T-cell (primary cell): ENCODE measurements around the gene RGL1. TPM values are rescaled to one million over a fixed set of nuclear protein-coding genes. Genes with fewer than 3 reads are reported as not detected.

Experiments
- ATAC-seq, 4 experiments: fragments of 200-7000 bp in 3 of 4; fragments of 150-1000 bp in 1 of 4; cut with Tn5 transposase; replicated peaks in 1 of 4; 1 replicate in 3 of 4; 2 replicates in 1 of 4; pipeline ENCODE4 v1.10.0; 2021; ENCODE audit warnings: moderate library complexity in 3 of 4, mild to moderate bottlenecking in 2 of 4, moderate number of reproducible peaks in 1 of 4
- CTCF ChIA-PET, 2 donors: fragments of 300-600 bp; sonication (Branson Sonifier 250); formaldehyde crosslinking; loops; one replicate each; lab custom pipeline; 2022; ENCODE audit warnings: antibody characterized with exemption in 2 of 2; lab: Charles Lee
- POLR2A ChIA-PET, 2 donors: fragments of 300-600 bp; sonication (Branson Sonifier 250); formaldehyde crosslinking; loops; one replicate each; lab custom pipeline; 2022; ENCODE audit warnings: antibody characterized with exemption in 2 of 2; lab: Charles Lee
- DNase-seq, 35 experiments: peaks; one replicate each; pipeline versions ENCODE4 v3.0.0 to v3.0.0-alpha.2; 2013 to 2023
- H3K27ac ChIP-seq: one replicate; pipeline ENCODE4 v1.5.1; 2013; ENCODE audit warnings: low read length
- H3K27me3 ChIP-seq, 2 experiments: replicated peaks in 1 of 2; 1 replicate in 1 of 2; 2 replicates in 1 of 2; pipeline versions ENCODE4 v1.6.1 to v1.7.0; 2013; ENCODE audit warnings: low read length in 1 of 2, mixed read lengths in 1 of 2; ENCODE audit not compliant: control insufficient read depth in 2 of 2, insufficient read depth in 2 of 2; ENCODE audit errors: extremely low read depth in 1 of 2
- H3K36me3 ChIP-seq, 2 donors: 1 replicate in 1 of 2; 2 replicates in 1 of 2; pipeline versions ENCODE4 v1.6.1 to v1.7.0; 2013; ENCODE audit warnings: low read length in 1 of 2; ENCODE audit not compliant: control insufficient read depth in 2 of 2, insufficient read depth in 1 of 2; ENCODE audit errors: extremely low read depth in 1 of 2
- H3K4me1 ChIP-seq, 2 experiments: 1 replicate in 1 of 2; 2 replicates in 1 of 2; pipeline versions ENCODE4 v1.6.1 to v1.7.0; 2013; ENCODE audit warnings: low read length in 2 of 2, mixed read lengths in 1 of 2; ENCODE audit not compliant: insufficient read depth in 2 of 2, control insufficient read depth in 1 of 2; ENCODE audit errors: extremely low read depth in 1 of 2
- H3K4me3 ChIP-seq, 2 donors: 1 replicate in 1 of 2; 2 replicates in 1 of 2; pipeline versions ENCODE4 v1.5.1 to v1.7.0; 2013; ENCODE audit warnings: mild to moderate bottlenecking in 2 of 2, low read length in 1 of 2, moderate library complexity in 1 of 2; ENCODE audit not compliant: control insufficient read depth in 1 of 2; ENCODE audit errors: extremely low read depth in 1 of 2
- H3K9me3 ChIP-seq: 2 replicates; pipeline ENCODE4 v1.7.0; 2013
- H3K27ac Mint-ChIP-seq, 2 donors: one replicate each; pipeline ENCODE4 v1.8.0; 2020 to 2021; ENCODE audit warnings: mild to moderate bottlenecking in 2 of 2, mixed read lengths in 2 of 2
- H3K27me3 Mint-ChIP-seq, 2 donors: one replicate each; pipeline ENCODE4 v1.8.0; 2021 to 2022; ENCODE audit warnings: mixed read lengths in 2 of 2
- H3K36me3 Mint-ChIP-seq: one replicate; pipeline ENCODE4 v1.8.0; 2021; ENCODE audit warnings: mixed read lengths
- H3K4me1 Mint-ChIP-seq, 3 donors: one replicate each; pipeline ENCODE4 v1.8.0; 2020 to 2022; ENCODE audit warnings: mixed read lengths in 3 of 3, mild to moderate bottlenecking in 1 of 3
- H3K4me3 Mint-ChIP-seq, 3 donors: one replicate each; pipeline ENCODE4 v1.8.0; 2020 to 2022; ENCODE audit warnings: mild to moderate bottlenecking in 3 of 3, mixed read lengths in 3 of 3, moderate library complexity in 3 of 3
- H3K9me3 Mint-ChIP-seq, 3 donors: one replicate each; pipeline ENCODE4 v1.8.0; 2020 to 2022; ENCODE audit warnings: mixed read lengths in 3 of 3
- WGBS: methylation state at CpG from one replicate; pipeline ENCODE4 v1.1.5; 2013; ENCODE audit warnings: missing lambda C conversion rate; ENCODE audit not compliant: insufficient coverage; 5-methylcytosine and 5-hydroxymethylcytosine counted together
- total RNA-seq, 35 experiments: library from RNA in 6 of 35; stranded (reverse) in 6 of 35; fragments of 120-200 nt in 1 of 35; gene quantifications; one replicate each; pipeline versions ENCODE4 v1.2.1 to v1.2.4 and lab custom pipeline; 2013 to 2026

RGL1 gene
- total RNA-seq, 5 donors from 2014 or later (not counting 1 experiment from before 2014, with no cell fraction given) = 1.7 to 3.3 (median 2.3) TPM

GRCh38 chr1:183889095-183889494, 84.2 kb downstream of the RGL1 start:
- H3K9me3 Mint-ChIP-seq = no peaks in the 10 kb centered on the region
- peaks cover 34 to 43% (median 42%) of the 10 kb centered on the region in 3 donors for H3K4me1 Mint-ChIP-seq
- POLR2A ChIA-PET = no interaction called here
- peaks cover 7% of the 10 kb centered on the region for H3K36me3 Mint-ChIP-seq
- H3K27ac Mint-ChIP-seq = peak overlapping the region; percentile 92 to 95
- no peak for DNase-seq
- no CpG with 5 or more reads among the region's 2 CpGs for WGBS
- Histone ChIP-seq H3K9me3 (no peaks in the 10 kb centered on the region), H3K4me1 (peaks cover 17 to 23% of the 10 kb centered on the region in 2 experiments), H3K27ac (no peak overlapping the region), H3K4me3 (no peak overlapping the region), H3K36me3 (no peaks in the 10 kb centered on the region), H3K27me3 (no peaks in the 10 kb centered on the region)
- no peaks in the 10 kb centered on the region for H3K27me3 Mint-ChIP-seq
- CTCF ChIA-PET = interaction anchor here in 1 of 2 donors (0.6 kb wide), 1 partner anchor 27 kb away, joined by 3 read pairs; no protein-coding TSS in a partner anchor
- peak overlapping the region; percentile 18 to 67 (median 65) for H3K4me3 Mint-ChIP-seq
- no peak for ATAC-seq

- no peaks in the 10 kb centered on the region for H3K27me3 ChIP-seq
- H3K27ac Mint-ChIP-seq = no peak overlapping the region
- no peak overlapping the region for H3K27ac ChIP-seq
- no peak overlapping the region for H3K4me3 ChIP-seq
- H3K4me1 ChIP-seq = peaks cover 17 to 23% of the 10 kb centered on the region in 2 experiments
- peaks cover 17% of the 10 kb centered on the region for H3K36me3 Mint-ChIP-seq
- CTCF ChIA-PET = interaction anchor here in 1 of 2 donors (0.6 kb wide), 1 partner anchor 16 kb away, joined by 5 read pairs; no protein-coding TSS in a partner anchor
- peaks cover 34 to 44% (median 42%) of the 10 kb centered on the region in 3 donors for H3K4me1 Mint-ChIP-seq
- no peak for DNase-seq
- no peak overlapping the region for H3K4me3 Mint-ChIP-seq
- POLR2A ChIA-PET = no interaction called here
- no peaks in the 10 kb centered on the region for H3K9me3 Mint-ChIP-seq
- no peaks in the 10 kb centered on the region for H3K9me3 ChIP-seq
- H3K36me3 ChIP-seq = no peaks in the 10 kb centered on the region
- no peak for ATAC-seq
- H3K27me3 Mint-ChIP-seq = no peaks in the 10 kb centered on the region
- no CpG with 5 or more reads among the region's 3 CpGs for WGBS
These were observed 86.4 kb downstream of the RGL1 start for GRCh38 chr1:183891158-183891856.

GRCh38 chr1:183892351-183892793, 87.5 kb downstream of the RGL1 start:
- Mint-ChIP-seq H3K4me3 (no peak overlapping the region), H3K4me1 (peaks cover 32 to 43% (median 39%) of the 10 kb centered on the region in 3 donors), H3K36me3 (peaks cover 17% of the 10 kb centered on the region), H3K27me3 (no peaks in the 10 kb centered on the region), H3K9me3 (no peaks in the 10 kb centered on the region), H3K27ac (no peak overlapping the region)
- peaks cover 16 to 21% of the 10 kb centered on the region in 2 experiments for H3K4me1 ChIP-seq
- no peaks in the 10 kb centered on the region for H3K9me3 ChIP-seq
- no peak for DNase-seq
- ChIA-PET POLR2A (interaction anchor here in 1 of 2 donors (0.6 kb wide), 1 partner anchor 1737 kb away, joined by 3 read pairs; no protein-coding TSS in a partner anchor), CTCF (interaction anchor here in 1 of 2 donors (0.9 to 1.3 kb wide), 2 partner anchors 23 to 1261 kb away, joined by 3 to 4 read pairs; no protein-coding TSS in a partner anchor)
- H3K27ac ChIP-seq = no peak overlapping the region
- H3K27me3 ChIP-seq = no peaks in the 10 kb centered on the region
- no peak for ATAC-seq
- H3K4me3 ChIP-seq = no peak overlapping the region
- no peaks in the 10 kb centered on the region for H3K36me3 ChIP-seq

GRCh38 chr1:183893561-183894289, 88.8 kb downstream of the RGL1 start:
- Mint-ChIP-seq H3K4me1 (peaks cover 20 to 31% (median 31%) of the 10 kb centered on the region in 3 donors), H3K4me3 (no peak overlapping the region), H3K27ac (no peak overlapping the region), H3K36me3 (peaks cover 17% of the 10 kb centered on the region), H3K9me3 (no peaks in the 10 kb centered on the region), H3K27me3 (no peaks in the 10 kb centered on the region)
- Histone ChIP-seq H3K27ac (no peak overlapping the region), H3K36me3 (no peaks in the 10 kb centered on the region), H3K4me1 (peaks cover 7 to 8% of the 10 kb centered on the region in 2 experiments), H3K27me3 (no peaks in the 10 kb centered on the region), H3K9me3 (no peaks in the 10 kb centered on the region), H3K4me3 (no peak overlapping the region)
- CTCF ChIA-PET = interaction anchor here in 1 of 2 donors (0.6 kb wide), 2 partner anchors 928 to 1854 kb away, joined by 3 read pairs; no protein-coding TSS in a partner anchor
- no CpG with 5 or more reads among the region's 3 CpGs for WGBS
- POLR2A ChIA-PET = no interaction called here
- ATAC-seq (no peak), DNase-seq (no peak)

GRCh38 chr1:183894290-183894565, 89.3 kb downstream of the RGL1 start:
- Histone ChIP-seq H3K36me3 (no peaks in the 10 kb centered on the region), H3K4me3 (no peak overlapping the region), H3K9me3 (no peaks in the 10 kb centered on the region), H3K27me3 (no peaks in the 10 kb centered on the region), H3K27ac (no peak overlapping the region), H3K4me1 (peaks cover 4% of the 10 kb centered on the region in 2 experiments)
- Mint-ChIP-seq H3K27ac (no peak overlapping the region), H3K27me3 (no peaks in the 10 kb centered on the region), H3K4me3 (no peak overlapping the region), H3K4me1 (peaks cover 15 to 26% (median 26%) of the 10 kb centered on the region in 3 donors), H3K9me3 (no peaks in the 10 kb centered on the region), H3K36me3 (peaks cover 20% of the 10 kb centered on the region)
- ChIA-PET CTCF (interaction anchor here in 1 of 2 donors (0.6 kb wide), 1 partner anchor 929 kb away, joined by 3 read pairs; no protein-coding TSS in a partner anchor), POLR2A (no interaction called here)
- ATAC-seq = no peak
- no CpG with 5 or more reads among the region's 1 CpG for WGBS
- DNase-seq = no peak

- Mint-ChIP-seq H3K4me3 (no peak overlapping the region), H3K9me3 (no peaks in the 10 kb centered on the region), H3K27me3 (no peaks in the 10 kb centered on the region), H3K36me3 (peaks cover 28% of the 10 kb centered on the region), H3K27ac (no peak overlapping the region), H3K4me1 (peaks cover 6 to 12% (median 10%) of the 10 kb centered on the region in 3 donors)
- H3K27me3 ChIP-seq = no peaks in the 10 kb centered on the region
- H3K27ac ChIP-seq = no peak overlapping the region
- ChIA-PET POLR2A (no interaction called here), CTCF (interaction anchor here in 1 of 2 donors (0.7 kb wide), 1 partner anchor 1782 kb away, joined by 3 read pairs; no protein-coding TSS in a partner anchor)
- WGBS = 80% methylated on average over 1 of the region's 4 CpGs
- H3K9me3 ChIP-seq = no peaks in the 10 kb centered on the region
- H3K4me1 ChIP-seq = no peaks in the 10 kb centered on the region
- no peak for DNase-seq
- no peak overlapping the region for H3K4me3 ChIP-seq
- no peak for ATAC-seq
- H3K36me3 ChIP-seq = no peaks in the 10 kb centered on the region
These were observed 91.6 kb downstream of the RGL1 start for GRCh38 chr1:183896466-183897048.
